Activated CD8-positive, alpha-beta memory T cell treated with anti-CD3 and anti-CD28 coated beads, Interleukin-2, amount 50 U/mL, for 48 hours (primary cell): ENCODE measurements around the gene RALGDS.
"Not testable (repeated sequence)": the region's sequence is repeated elsewhere in the genome, so short reads cannot be mapped to it uniquely, and the experiment has no call there.

Source experiments
- DNase-seq: peaks from one replicate; pipeline ENCODE4 v3.0.0-alpha.2; 2020

RALGDS gene

DNA sequence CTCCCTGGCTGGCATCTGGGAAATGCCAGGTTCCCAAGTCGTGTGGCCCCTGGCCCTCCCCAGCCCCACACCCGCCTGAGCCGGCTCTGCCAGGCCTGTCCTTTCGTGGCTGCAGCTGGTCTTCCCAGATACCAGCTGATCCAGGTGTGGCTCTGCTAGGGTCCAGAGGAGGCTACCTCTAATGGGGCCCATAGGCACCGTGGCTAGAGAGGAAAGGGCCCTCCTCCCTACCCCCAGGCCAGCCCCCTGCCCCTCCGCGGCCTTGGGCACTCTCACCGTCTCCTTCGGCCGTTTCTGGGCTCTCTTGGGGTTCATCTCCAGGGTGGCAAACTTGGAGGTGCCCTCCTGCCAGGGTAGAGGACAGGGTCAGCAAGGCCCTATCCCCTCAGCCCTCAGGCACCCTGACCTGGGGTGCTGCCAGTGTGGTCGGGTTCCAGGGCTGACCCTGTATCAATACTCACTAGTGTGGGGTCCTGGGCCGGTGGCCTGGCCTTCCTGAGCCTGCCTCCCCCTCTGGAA is 17.0 kb downstream of the RALGDS start:
- DNase-seq = no peak

GRCh38 chr9:133103183-133103986 is 17.7 kb downstream of the RALGDS start:
- DNase-seq = peak; percentile 83

- DNase-seq = no peak
These were observed 18.6 kb downstream of the RALGDS start for GRCh38 chr9:133102190-133103021.

- DNase-seq = peak; percentile 48
These were observed 19.5 kb downstream of the RALGDS start for GRCh38 chr9:133101356-133102189.

DNA sequence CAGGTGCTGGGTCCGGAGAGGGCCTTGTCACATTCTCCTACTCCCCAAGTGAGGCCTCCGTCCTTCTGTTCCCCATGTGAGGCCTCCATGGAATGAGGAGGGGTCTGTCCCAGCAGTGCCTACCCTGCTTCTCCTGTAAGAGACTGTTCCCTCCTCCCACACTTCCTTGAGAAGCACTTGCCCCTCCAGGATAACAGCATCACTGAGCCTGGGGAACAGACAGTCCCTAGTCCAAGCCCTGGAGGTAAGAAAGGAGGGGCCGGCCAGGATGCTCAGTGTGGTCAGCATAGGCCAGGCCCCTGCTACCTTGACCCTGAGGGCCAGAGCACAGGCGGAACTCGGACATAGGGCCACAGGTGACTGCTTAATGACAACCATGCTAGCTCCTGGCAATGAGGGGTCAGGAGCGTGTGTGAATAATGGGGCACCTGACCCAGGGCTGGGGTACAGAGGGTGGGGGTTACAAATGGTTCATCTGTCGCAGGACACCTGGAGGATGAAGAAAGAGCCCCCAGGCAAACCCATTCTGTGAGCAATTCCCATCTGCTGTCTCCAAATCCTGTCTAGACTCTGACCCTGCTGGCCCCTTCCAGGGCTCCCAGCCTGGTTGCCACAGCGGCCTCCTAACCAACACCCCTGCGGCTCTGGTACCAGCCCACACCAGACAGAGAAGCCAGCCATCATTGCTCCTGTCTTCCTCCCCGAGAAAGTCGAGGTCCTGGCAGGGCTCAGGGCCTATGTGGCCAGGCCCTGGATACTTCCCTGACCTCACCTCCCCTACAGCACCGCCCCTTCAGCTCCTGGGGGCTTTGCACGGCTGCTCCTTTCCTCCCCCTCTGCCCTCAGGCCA is 20.3 kb downstream of the RALGDS start:
- DNase-seq = no peak

GRCh38 chr9:133099726-133100505 is 21.1 kb downstream of the RALGDS start:
- no peak for DNase-seq

DNA sequence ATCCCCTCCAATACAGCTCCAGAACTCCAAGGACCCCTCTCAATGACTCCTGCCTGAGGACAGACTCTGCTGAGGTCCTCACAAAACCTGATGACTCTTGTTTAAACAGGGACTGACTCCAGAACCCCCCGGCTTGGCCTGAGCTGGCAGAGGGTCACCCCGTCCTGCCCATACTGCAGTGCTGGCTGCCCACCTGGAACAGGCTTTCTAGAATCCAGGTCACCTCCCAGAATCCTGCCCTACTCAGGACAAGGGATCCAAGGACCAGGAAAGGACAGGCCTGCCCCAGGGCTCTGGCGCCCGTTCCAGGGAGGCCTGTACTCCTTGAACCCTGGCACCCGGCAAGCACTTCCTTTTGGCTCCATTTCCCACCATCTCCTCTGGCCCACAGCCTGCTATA is 22.2 kb downstream of the RALGDS start:
- no peak for DNase-seq

GRCh38 chr9:133098104-133098754 is 22.8 kb downstream of the RALGDS start:
- DNase-seq = no peak

DNA sequence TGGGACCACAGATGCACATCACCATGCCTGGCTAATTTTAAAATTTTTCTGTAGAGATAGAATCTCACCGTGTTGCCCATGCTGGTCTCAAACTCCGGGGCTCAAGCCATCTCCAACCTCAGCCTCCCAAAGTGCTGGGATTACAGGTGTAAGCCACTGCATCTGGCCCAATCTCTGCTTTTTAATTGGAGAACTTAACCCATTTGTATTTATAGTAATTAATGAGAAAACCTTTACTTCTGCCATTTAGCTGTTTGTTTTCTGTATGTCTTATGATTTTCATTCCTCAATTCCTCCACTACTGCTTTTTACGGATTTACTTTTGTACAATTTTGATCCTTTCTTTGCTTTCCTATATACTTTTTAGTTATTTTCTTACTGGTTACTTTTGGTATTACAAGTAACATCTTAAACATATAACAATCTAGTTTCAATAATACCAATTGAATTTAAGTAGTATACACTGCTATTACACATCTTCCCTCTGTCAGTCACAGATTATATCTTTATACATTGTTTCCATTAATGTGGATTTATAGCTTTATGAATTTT is 26.1 kb downstream of the RALGDS start:
- no peak for DNase-seq

DNA sequence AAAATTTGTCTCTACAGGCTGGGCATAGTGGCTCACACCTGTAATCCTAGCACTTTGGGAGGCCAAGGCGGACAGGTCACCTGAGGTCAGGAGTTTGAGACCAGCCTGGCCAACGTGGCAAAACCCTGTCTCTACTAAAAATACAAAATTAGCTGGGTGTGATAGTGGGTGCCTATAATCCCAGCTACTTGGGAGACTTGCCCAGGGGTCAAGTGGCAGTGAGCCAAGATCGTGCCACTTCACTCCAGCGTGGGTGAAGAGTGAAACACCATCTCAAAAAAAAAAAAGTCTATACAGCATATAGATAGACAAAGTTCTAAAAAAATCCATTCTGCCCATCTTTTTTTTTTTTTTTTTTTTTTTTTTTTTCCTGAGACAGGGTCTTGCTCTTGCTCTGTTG is 26.7 kb downstream of the RALGDS start:
- not testable (repeated sequence) for DNase-seq

- no peak for DNase-seq
These were observed 30.2 kb downstream of the RALGDS start for GRCh38 chr9:133090752-133091385.

DNA sequence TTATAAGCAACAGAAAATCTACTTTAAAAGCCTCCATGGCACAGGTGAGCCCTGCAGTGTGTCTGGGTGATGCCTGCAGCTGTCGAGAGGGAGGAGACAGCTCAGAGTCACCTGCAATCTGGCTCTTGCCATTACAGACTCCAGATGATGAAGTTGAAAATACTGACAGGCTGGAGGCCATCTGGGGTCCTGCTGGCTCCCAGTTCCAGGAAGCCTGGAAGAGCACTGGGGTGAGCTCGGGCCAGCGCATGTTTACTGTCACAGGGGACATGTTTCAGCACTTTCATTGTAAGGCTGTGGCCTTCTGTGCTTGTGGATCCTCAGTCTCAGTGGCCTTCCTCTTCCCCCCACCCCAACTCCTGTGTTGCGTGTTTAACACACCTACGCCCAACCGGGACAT is 30.9 kb downstream of the RALGDS start:
- no peak for DNase-seq

DNA sequence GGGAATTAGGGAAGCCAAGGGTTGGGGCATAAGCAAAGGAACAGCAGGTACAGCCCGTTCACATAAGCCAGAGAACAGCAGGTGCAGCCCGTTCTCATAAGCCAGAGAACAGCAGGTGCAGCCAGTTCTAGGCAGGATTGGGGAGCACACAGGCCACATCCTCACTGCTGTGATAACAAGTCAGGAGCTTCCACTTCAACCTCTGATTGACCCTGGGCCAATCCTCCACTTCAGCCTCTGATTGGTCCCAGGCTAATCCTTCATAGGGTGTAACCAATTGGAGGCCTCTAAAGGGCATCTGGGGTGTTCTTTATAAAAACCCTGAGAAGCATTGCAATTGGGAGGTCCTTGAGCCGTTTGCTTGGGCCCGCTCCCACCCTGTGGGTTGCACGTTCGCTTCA is 31.8 kb downstream of the RALGDS start:
- no peak for DNase-seq

DNA sequence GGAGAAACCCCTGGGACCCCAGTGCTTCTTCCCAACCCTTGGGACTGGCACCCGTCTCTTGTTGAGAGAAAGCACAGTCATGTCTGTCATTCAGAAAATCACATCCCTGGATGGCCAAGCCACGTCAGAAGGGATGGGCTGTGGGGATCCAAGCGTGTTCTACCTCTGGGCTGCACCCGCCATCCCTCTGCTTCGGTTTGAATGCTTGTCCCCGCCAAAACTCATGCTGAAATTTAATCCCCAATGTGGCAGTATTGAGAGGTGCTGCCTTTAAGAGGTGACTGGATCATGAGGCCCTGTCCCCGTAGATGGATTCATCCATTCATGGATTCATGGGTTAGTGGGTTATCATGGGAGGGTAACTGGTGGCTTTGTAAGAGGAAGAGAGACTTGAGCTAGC is 32.3 kb downstream of the RALGDS start:
- DNase-seq = no peak

DNA sequence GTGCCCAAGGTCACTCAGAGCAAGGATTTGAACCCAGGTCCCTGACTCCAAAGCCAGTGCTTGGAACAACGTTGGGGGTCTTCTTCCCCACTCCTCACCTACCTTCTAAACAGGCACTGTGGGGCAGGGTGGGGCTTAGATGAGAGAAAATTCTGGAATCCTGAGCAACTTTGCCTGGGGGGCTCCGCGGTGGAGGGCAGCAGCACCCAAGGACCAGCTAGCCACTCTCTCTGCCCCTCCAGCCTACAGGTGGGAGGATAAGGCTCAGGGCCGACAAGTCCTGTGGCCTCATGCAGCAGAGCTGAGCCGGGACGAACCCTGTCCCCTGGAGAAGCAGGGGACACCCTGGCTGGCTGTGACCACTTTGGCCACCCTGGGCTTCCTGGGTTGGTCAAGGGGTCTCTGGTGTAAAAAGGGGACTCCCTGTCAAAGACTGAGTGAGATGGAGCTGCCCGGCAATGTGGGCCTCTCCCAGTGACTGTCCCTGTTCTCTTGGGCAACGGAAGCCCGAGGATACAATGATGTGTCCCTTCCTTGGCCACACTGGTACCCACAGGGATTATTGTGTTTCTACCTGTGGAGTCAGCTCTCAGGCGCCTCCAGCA is 32.8 kb downstream of the RALGDS start:
- no peak for DNase-seq

DNA sequence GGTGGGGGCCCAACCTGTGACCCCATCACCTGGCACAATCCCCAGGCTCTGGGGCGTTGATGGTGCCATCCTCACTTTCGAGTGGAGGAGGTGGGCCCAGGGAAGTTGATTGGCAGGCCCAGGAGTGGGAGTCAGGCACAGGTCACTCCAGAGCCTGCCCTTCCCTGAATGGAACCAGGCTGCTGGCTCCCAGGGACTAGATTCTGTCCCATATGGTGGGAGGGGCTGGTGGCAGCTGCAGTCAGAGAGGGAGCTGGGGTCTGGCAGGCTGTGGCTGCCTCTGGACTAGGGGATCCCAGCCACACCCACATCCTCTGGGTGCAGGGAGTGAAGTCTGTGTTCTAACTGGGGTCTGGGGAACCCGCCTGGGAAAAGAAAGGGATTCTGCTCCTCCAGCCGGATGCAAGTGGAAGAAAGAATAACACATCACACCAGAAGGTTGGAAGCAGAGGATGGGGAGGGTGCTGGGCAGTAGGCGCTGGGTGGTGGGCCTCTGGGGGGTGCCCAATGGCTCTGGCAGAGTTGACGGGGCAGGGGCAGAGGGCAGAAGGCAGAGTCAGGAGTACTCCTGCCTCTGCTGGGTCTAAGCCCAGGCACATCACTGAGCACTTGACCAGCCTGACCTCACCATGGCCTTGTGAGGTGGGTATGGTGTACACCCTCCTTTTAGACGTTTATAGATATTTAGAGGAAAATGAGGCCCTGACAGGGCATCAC is 33.5 kb downstream of the RALGDS start:
- no peak for DNase-seq

GRCh38 chr9:133086894-133087293 is 34.1 kb downstream of the RALGDS start:
- DNase-seq = no peak

- DNase-seq = not testable (repeated sequence)
These were observed 34.7 kb downstream of the RALGDS start for GRCh38 chr9:133086212-133086860.
